PC-9 (cell line): ENCODE measurements around the gene RANGAP1. TPM values are rescaled to one million over a fixed set of nuclear protein-coding genes. Genes with fewer than 3 reads are reported as not detected.

Experiments used
- BruUV-seq: library from RNA; stranded (reverse); fragments of 400-500 nt; replicated peaks from 2 replicates; lab custom pipeline; 2021; lab: Mats Ljungman, UMichigan
- CTCF ChIA-PET: fragments of 300-600 bp; sonication (Branson Sonifier 250); formaldehyde crosslinking; loops from one replicate; lab custom pipeline; 2022; ENCODE audit warnings: antibody characterized with exemption; lab: Charles Lee
- POLR2A ChIA-PET: fragments of 300-600 bp; sonication (Branson Sonifier 250); formaldehyde crosslinking; loops from one replicate; lab custom pipeline; 2022; ENCODE audit warnings: antibody characterized with exemption; ENCODE audit not compliant: unreplicated experiment; lab: Charles Lee
- DNase-seq, 2 experiments: peaks; one replicate each; pipeline versions ENCODE4 v3.0.0 to v3.0.0-alpha.2; 2015 to 2022; ENCODE audit warnings: mixed read lengths in 1 of 2
- H2AFZ ChIP-seq: fragments of 200-600 bp; sonication (generic); 2 replicates; pipeline ENCODE4 v1.8.1; 2017; ENCODE audit warnings: antibody characterized with exemption
- H3F3A ChIP-seq: fragments of 200-600 bp; sonication (generic); 2 replicates; pipeline ENCODE4 v1.8.1; 2017; ENCODE audit warnings: antibody characterized with exemption, mild to moderate bottlenecking, low read depth; ENCODE audit not compliant: insufficient read depth
- H3K27ac ChIP-seq: fragments of 200-600 bp; sonication (generic); 2 replicates; pipeline ENCODE4 v1.6.1; 2016; ENCODE audit warnings: mixed run types
- H3K27me3 ChIP-seq: fragments of 200-600 bp; sonication (generic); 2 replicates; pipeline ENCODE4 v1.6.1; 2016; ENCODE audit warnings: low read depth, mixed run types; ENCODE audit not compliant: insufficient read depth
- H3K36me3 ChIP-seq: fragments of 200-600 bp; sonication (generic); 2 replicates; pipeline ENCODE4 v1.6.1; 2016; ENCODE audit warnings: low read depth, mixed run types
- H3K4me1 ChIP-seq: fragments of 200-600 bp; sonication (generic); replicated peaks from 2 replicates; pipeline ENCODE4 v1.6.1; 2016; ENCODE audit warnings: mixed run types; ENCODE audit not compliant: insufficient read depth
- H3K4me2 ChIP-seq: fragments of 200-600 bp; sonication (generic); 2 replicates; pipeline ENCODE4 v1.6.1; 2017; ENCODE audit warnings: mixed run types
- H3K4me3 ChIP-seq: fragments of 200-600 bp; sonication (generic); 2 replicates; pipeline ENCODE4 v1.6.1; 2016; ENCODE audit warnings: mixed run types
- H3K79me2 ChIP-seq: fragments of 200-600 bp; sonication (generic); 2 replicates; pipeline ENCODE4 v1.6.1; 2017; ENCODE audit warnings: low read depth, mixed run types
- H3K9me2 ChIP-seq: fragments of 200-600 bp; sonication (generic); 2 replicates; pipeline ENCODE4 v1.8.1; 2017; ENCODE audit warnings: mild to moderate bottlenecking; ENCODE audit not compliant: insufficient read depth
- H3K9me3 ChIP-seq: fragments of 200-600 bp; sonication (generic); 2 replicates; pipeline ENCODE4 v1.8.1; 2016; ENCODE audit warnings: low read depth; ENCODE audit not compliant: insufficient read depth
- H4K20me1 ChIP-seq: fragments of 200-600 bp; sonication (generic); 2 replicates; pipeline ENCODE4 v1.8.1; 2017; ENCODE audit not compliant: insufficient read depth
- EZH2 ChIP-seq: fragments of 200-600 bp; sonication (generic); IDR thresholded peaks from 2 replicates; pipeline ENCODE4 v1.8.0; 2017; ENCODE audit warnings: antibody characterized with exemption, low read depth
- intact Hi-C: fragments of 100-400 bp; cut with micrococcal nuclease; formaldehyde crosslinking; loops from one replicate; pipeline ENCODE4 v1.10.0; 2022; ENCODE audit not compliant: unreplicated experiment
- total RNA-seq: library from RNA; stranded (reverse); gene quantifications from 2 replicates; pipeline ENCODE4 v1.2.3, GENCODE V29; 2021
- TF ChIP-seq, protein P1 (sequence below): fragments of 200-600 bp; sonication (generic); conservative IDR thresholded peaks from 2 replicates; pipeline ENCODE4 v1.6.1; 2017; ENCODE audit warnings: mixed run types, antibody characterized with exemption, mild to moderate bottlenecking, moderate library complexity

The RANGAP1 gene
- total RNA-seq, 1 experiment from 2014 or later: 142 TPM

DNA sequence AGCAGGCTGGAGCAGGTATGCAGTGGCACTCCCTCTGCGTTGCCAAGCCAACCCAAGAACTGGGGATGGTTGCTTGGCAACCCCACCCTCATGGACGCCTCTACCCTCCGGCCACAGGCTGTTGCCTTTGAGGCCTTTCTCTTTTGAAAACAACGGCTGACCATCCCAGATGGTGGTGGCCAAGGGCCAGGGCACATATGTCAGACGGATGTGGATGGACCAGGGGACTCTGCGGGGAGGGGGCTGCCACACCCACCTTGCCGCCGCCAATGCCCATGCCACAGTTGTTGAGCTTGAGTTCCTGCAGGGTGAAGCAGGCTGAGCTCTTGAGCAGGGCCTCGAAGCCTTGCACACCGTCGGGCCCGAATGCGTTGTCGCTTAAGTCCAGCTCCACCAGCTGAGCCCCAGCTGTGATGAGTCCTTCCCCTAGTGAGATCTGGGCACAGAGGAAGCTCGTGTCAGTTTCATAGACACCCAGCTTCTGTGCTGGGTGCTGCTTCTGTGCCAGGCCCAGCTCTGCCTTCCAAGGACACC lies 21.5 kb downstream of the RANGAP1 start:
- no peaks in the 10 kb centered on the region for H3K9me2 ChIP-seq
- no peaks in the 10 kb centered on the region for H3K27me3 ChIP-seq
- no peak for DNase-seq
- ChIA-PET CTCF (no interaction called here), POLR2A (interaction anchor here (0.6 kb wide), 1 partner anchor 171 kb away, joined by 6 read pairs; no protein-coding TSS in a partner anchor)
- TF ChIP-seq, protein P1, sequence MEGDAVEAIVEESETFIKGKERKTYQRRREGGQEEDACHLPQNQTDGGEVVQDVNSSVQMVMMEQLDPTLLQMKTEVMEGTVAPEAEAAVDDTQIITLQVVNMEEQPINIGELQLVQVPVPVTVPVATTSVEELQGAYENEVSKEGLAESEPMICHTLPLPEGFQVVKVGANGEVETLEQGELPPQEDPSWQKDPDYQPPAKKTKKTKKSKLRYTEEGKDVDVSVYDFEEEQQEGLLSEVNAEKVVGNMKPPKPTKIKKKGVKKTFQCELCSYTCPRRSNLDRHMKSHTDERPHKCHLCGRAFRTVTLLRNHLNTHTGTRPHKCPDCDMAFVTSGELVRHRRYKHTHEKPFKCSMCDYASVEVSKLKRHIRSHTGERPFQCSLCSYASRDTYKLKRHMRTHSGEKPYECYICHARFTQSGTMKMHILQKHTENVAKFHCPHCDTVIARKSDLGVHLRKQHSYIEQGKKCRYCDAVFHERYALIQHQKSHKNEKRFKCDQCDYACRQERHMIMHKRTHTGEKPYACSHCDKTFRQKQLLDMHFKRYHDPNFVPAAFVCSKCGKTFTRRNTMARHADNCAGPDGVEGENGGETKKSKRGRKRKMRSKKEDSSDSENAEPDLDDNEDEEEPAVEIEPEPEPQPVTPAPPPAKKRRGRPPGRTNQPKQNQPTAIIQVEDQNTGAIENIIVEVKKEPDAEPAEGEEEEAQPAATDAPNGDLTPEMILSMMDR: no peak
- no peak for TF ChIP-seq EZH2
- no peak overlapping the region for H3K4me2 ChIP-seq
- H3K27ac ChIP-seq: no peak overlapping the region
- intact Hi-C loops: no loop called here
- H3K4me1 ChIP-seq: no peaks in the 10 kb centered on the region
- no TSS peak for BruUV-seq
- no peak overlapping the region for H3K4me3 ChIP-seq
- H2AFZ ChIP-seq: no peak overlapping the region
- peaks cover 15% of the 10 kb centered on the region; the same call in 1 of the 2 replicates for H4K20me1 ChIP-seq
- peaks cover 51% of the 10 kb centered on the region for H3K36me3 ChIP-seq
- peaks cover 17% of the 10 kb centered on the region; the same call in 1 of the 2 replicates for H3F3A ChIP-seq
- H3K9me3 ChIP-seq: no peaks in the 10 kb centered on the region
- H3K79me2 ChIP-seq: 0 out of 2 replicates have a peak, but pooled peaks cover 14% of the 10 kb centered on the region

- intact Hi-C loops: no loop called here
- CTCF ChIA-PET: interaction anchor here (0.5 kb wide), 1 partner anchor 97 kb away, joined by 4 read pairs; no protein-coding TSS in a partner anchor
- H3K27me3 ChIP-seq: no peaks in the 10 kb centered on the region
- H3K4me3 ChIP-seq: no peak overlapping the region
- no peak overlapping the region for H2AFZ ChIP-seq
- H3K9me2 ChIP-seq: no peaks in the 10 kb centered on the region
- no peak overlapping the region; the same call in 1 of the 2 replicates for H3K27ac ChIP-seq
- peaks cover 50% of the 10 kb centered on the region for H3K36me3 ChIP-seq
- POLR2A ChIA-PET: no interaction called here
- H3K79me2 ChIP-seq: 0 out of 2 replicates have a peak, but pooled peaks cover 11% of the 10 kb centered on the region
- BruUV-seq: no TSS peak
- H4K20me1 ChIP-seq: peaks cover 15% of the 10 kb centered on the region; the same call in 1 of the 2 replicates
- H3K9me3 ChIP-seq: no peaks in the 10 kb centered on the region
- H3F3A ChIP-seq: peaks cover 17% of the 10 kb centered on the region; the same call in 1 of the 2 replicates
- DNase-seq: no peak
- TF ChIP-seq, protein P1: no peak
- no peak for TF ChIP-seq EZH2
- no peak overlapping the region for H3K4me2 ChIP-seq
- H3K4me1 ChIP-seq: no peaks in the 10 kb centered on the region
Measured at GRCh38 chr22:41263704-41264103, 22.3 kb downstream of the RANGAP1 start.

DNA sequence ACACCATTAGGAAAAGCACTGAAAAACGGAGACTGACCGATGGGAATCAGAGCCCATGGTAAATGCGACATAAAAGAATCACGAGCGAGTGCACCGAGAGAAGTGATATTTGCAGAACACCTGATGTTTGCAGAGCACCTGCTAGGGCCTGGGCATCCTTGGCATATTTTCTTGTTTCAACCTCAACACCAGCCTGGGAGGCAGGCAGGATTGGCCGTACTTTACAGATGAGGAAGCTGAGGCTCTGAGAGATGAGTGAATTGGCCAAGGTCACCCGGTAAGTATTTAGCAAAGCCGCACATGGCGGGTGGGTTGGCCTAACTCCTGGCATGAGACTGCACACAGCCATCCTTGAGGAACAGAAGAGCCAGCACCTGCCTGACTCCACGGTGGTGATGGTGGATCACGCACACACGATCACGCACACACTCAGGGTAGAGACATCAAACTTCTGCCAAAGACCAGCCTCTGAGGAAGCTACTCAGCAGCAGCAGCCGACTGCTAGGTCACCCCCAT lies 23.7 kb downstream of the RANGAP1 start:
- Histone ChIP-seq H3F3A (peaks cover 23% of the 10 kb centered on the region; the same call in 1 of the 2 replicates), H3K4me3 (no peak overlapping the region), H3K9me2 (no peaks in the 10 kb centered on the region), H3K4me1 (peaks cover 7% of the 10 kb centered on the region), H3K4me2 (no peak overlapping the region), H3K9me3 (no peaks in the 10 kb centered on the region), H3K27ac (no peak overlapping the region), H3K36me3 (peaks cover 45% of the 10 kb centered on the region), H2AFZ (no peak overlapping the region), H4K20me1 (peaks cover 13% of the 10 kb centered on the region; the same call in 1 of the 2 replicates), H3K27me3 (no peaks in the 10 kb centered on the region), H3K79me2 (0 out of 2 replicates have a peak, but pooled peaks cover 8% of the 10 kb centered on the region)
- no TSS peak for BruUV-seq
- TF ChIP-seq EZH2: no peak
- TF ChIP-seq, protein P1: no peak
- ChIA-PET POLR2A (no interaction called here), CTCF (no interaction called here)
- intact Hi-C loops: no loop called here
- DNase-seq: no peak
